ENCODE results near the gene ADK.

The ADK gene

DNA sequence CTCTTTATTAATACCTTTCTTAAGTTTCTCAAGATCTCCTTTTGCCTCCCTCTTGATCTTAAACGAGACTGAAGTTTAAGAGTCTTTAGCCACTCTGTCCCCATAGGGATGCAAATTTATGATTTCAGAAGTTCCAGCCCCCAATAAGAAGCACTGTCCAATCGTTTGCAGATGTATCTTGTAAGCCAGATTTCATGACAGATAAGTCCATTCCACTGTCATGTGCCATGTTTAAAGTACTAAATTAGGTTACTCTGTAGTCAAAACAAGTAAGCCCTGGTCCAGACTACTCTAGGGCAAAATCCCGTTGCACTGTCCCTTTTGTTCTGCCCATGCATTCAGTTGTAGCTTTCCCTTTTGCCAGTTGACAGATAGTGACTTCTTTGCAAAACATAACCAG is 518.2 kb downstream of the ADK start:
- no peak for DNase-seq (ENCODE audit: low read depth in 2 of 2)

DNA sequence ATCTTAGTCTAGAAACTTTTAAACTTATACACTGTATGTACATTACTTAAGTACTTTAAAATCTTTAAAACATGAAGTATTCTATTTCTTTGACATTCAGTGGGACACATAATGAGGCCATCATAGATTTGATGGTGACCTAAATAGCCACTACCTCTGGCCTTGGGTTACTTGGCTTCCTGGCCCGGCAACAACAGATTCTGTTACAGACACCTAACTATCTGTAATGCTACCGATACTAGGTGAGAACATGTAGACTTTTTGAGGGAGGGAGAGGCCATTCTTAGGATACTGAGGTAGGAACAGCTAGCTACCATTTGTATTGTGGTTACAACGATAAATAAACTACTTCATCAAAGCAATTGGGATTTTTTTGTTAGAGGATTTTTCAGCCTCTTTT is 520.7 kb downstream of the ADK start:
- no peak for DNase-seq (ENCODE audit: low read depth in 2 of 2)

DNA sequence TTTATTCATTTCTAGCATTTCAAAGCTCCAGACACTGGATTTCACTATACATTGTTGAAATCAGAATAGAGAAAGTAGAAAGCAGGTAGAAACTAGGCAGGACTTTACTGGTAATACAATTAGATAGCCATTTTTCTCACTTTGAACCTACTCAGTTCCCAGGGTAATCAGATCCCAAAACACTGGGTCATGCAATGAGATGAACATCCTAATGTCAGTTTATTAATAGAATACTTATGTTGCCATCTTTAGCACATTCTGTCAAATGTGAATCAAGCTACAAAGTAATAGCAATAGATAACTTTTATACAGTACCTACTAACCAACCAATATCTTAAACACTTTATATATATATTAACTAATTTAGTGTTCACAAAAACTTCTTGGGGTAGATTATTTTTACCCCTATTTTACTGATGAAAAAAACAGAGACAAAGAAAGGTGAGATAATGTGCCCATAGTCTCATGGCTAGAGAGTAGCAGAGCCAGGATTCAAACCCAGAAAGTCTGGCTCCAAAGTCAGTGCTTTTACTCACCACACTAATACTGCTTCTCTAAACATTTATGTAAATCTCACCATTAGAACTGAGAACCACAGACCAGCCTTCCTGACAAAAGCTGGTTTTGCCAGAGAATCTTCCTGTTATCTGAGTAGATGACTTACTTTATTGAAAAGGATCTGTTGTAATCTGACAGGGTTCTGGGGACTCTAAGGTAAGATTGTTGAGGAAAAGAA is 521.6 kb downstream of the ADK start:
- DNase-seq (ENCODE audit: low read depth in 2 of 2) = no peak

DNA sequence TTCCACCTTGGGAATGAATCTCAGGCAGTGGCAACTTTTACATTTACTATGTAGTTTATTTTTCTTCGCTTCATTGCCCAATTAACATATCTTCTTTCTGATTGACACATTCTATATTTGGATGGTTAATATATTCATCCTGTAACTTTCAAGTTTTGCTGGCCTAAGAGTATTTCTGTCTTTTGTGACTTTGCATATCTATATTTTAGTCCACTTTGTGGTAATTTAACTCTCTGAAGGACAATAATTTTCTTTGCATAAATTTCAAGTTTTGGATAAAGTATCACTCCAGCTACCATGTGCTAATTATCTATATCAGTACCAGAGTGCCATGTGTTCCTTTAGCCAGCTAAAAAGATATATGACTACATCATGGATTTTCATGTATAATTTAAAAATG is 523.9 kb downstream of the ADK start:
- no peak for DNase-seq (ENCODE audit: low read depth in 2 of 2)

DNA sequence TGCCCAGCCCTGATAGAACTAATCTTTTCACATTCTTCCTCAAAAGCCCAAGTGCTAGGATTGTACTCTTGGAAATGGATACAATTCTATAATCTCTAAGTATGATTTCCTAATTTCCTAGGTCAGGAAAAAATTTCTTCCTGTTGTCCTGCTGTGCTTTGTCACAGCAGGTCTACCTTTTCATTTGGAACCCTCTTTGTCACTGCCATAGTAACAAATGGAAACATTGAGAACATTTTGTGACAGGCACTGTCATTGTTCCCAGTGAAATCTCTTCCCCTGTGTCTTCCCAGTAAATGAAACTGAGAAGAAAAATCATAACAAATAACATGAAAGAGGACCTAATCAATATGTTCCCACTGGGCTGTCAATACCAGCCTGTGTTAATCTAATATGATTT is 524.5 kb downstream of the ADK start:
- DNase-seq (ENCODE audit: low read depth in 2 of 2) = no peak

DNA sequence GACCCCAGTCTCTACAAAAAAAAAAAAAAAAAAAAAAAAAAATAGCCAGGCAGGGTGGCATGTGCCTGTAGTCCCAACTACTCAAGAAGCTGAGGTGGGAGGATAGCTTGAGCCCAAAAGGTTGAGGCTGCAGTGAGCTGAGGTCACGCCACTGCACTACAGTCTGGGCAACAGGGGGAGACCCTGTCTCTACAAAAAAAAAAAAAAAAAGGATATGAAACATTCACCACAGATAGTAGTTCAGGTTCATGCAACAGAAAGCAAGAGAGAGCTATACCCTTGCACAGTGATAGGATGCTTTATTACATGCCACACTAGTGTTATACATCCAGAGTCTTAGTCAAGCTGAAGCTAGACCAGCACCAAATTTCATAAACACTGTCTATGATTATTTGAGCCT is 526.9 kb downstream of the ADK start:
- DNase-seq (ENCODE audit: low read depth in 2 of 2) = no peak

DNA sequence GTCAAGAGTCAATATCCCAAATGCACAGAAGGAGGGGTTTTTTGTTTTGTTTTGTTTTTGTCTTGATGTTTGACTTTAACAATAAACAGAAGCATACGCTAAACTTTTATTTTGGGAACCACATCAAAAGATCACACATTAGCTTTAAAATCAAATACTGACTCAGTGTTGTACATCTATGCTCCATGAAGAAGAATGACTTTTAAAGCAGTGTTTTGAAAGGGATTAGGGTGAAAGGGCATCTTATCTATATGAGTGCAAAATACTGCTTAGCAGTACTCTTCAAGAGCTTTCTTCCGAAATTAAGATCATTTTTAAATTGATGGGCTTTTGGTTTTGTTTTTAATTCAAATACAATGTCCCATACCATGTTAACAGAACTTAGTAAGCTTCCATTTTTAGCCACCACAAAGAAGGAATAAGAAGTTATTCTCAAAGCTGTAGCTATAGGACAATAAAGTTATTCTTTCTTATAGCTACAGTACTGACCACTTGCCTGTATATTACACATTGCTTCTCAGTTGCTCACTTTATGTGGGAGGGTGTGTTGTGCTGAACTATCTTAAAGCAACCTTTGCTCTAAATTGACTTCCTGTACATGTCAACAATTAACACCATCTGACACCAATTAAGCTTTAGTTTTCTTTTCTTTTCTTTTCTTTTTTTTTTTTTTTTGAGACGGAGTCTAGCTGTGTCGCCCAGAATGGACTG is 531.1 kb downstream of the ADK start:
- DNase-seq (ENCODE audit: low read depth in 2 of 2) = no peak

DNA sequence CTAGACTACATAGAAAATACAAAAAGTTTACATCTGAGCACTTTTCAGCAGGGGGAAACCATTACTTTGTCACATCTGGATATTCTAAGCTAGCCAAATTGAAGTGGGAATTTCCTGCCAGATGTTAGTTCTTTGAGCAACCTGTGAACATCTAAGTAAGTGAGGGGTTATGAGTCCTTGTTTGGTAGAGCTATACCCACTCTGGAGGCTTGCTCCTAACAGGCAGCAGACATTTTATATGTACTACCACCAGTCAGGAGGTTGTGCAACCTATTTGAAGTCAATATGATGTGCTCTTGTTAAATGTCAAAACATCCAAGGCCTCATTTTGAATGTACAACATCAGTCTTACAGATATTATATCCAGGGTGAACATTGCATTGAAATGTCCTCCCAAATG is 532.0 kb downstream of the ADK start:
- no peak for DNase-seq (ENCODE audit: low read depth in 2 of 2)

DNA sequence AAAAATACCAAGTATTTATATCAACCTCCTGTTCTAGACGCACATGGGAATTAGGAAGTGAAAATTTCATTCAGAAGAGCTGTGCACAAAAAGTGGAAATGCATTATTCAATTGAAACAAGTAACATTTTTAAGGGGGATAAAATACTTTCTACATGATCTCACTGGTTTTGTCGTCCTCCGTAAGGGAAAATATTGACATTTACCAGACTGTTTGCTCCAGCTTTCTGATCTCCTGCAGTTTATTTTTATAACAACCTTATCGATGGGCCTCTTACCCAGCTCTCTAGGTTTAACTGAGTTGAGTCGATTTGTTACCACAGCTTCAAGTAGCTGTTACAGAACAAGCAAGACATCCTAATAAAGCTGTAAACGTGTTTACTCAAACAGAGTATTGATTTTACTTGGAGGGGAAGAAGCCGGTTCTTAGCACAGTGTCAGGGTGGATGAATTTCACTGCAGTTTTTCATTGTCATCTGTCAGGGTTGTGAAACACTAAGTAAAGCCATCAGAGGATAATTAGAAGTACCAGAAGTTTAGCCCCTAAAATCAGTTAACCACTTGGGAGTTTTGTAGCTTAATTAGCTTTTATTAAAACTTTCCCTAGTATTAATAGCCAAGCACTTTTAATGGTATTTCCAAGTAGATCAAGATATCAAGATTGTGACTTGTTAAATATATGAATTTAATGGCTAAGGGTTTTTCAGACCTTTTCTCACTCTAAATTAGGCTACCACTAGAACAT is 532.8 kb downstream of the ADK start:
- no peak for DNase-seq (ENCODE audit: low read depth in 2 of 2)

DNA sequence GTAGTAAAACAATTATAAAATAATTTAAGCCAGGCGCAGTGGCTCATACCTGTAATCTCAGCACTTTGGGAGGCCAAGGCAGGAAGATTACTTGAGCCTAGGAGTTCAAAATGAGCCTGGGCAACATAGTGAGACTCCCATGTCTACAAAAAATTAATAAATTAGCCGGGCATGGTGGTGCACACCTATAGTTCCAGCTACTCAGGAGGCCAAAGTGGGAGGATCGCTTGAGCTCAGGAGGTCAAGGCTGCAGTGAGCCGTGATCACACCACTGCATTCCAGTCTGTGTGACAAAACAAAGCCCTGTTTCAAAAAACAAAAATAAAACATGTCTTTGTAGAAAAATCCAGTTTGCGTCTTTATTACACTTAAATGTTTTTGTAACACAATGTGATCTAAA is 533.4 kb downstream of the ADK start:
- no peak for DNase-seq (ENCODE audit: low read depth in 2 of 2)

DNA sequence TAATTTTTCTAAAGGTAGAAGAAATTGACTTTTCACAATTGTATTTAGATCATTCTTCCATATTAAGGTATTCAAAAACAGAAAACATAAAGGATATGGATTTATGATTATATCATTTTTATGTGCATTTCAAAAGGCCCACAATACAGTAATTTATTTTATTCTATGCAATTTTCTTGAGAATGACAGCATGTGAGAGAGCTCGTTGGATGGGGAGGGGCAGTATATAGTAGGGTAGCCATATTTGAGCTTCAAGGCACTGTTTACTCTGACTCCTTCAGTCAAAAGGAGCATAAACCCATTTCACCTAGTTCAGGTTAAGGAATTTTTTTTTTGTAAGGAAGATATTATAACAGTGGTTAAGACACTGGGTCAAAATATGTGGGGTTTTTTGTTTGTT is 534.5 kb downstream of the ADK start:
- DNase-seq (ENCODE audit: low read depth in 2 of 2) = no peak

DNA sequence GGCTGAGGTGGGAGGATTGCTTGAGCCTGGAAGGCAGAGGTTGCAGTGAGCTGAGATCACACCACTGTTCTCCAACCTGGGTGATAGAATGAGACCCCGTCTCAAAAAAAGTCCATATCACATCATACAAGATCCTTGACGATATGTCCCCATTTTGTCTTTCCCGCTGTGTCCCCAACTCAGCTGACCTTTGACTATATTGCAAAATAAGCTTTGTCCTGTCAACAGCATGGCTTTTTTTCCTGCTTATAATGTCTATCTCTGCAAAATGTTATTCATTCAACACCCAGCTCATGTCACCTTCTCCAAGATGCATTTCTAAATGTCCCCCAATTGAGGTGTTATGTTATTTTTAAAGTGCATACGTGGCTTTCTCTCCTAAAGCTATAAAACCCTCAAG is 539.4 kb downstream of the ADK start:
- no peak for DNase-seq (ENCODE audit: low read depth in 2 of 2)

DNA sequence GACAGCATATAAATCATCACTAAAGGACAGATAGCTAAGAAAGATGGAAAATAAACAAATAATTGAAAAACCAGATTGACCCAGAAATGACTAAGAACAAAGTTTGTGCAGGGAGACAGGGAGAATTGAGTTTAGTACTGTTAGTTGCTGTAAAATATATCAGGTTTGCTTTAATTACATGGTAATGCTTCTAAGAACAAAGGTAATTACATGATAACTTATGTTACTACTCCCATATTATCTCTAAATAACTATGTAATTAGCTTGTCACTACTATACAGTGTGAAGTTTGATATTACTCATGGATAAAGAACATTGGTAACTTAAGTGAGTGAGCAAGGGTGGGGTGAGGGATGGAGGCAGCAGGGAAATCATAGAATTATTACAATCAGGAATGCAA is 540.1 kb downstream of the ADK start:
- no peak for DNase-seq (ENCODE audit: low read depth in 2 of 2)

DNA sequence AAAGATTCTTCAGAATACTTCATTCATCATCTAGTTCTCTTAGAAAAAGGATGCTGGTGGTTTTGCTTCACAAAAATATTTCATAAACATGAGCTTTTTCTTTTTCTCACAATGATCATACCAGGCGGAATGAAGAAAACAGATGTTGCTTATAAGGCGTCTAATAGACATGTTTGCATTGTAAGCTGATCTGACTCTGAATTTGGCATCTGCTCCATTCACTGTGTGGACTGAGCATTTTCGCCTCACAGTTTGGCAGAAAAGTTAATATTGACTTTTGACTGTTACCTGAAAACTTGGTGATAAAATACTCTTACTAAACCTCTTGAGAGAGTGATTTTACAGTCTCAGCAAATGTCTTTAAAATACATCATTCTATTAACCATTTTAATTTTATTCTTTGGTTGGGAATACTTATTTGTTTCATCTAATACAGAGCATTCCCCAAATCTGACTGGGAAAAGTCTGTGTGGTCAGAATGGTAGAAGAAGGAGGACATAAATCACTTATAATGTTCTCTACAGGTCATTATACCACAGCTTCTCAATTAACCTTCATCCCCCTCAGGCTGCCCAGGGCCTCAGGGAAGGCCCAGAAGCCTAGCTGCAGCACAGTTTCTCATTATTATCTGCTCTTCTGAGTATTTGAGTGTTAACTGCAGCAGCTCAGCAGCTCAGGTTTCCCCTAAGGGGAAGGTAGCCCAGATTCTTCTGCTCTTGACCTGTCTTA is 553.8 kb downstream of the ADK start:
- no peak for DNase-seq (ENCODE audit: low read depth in 2 of 2)

DNA sequence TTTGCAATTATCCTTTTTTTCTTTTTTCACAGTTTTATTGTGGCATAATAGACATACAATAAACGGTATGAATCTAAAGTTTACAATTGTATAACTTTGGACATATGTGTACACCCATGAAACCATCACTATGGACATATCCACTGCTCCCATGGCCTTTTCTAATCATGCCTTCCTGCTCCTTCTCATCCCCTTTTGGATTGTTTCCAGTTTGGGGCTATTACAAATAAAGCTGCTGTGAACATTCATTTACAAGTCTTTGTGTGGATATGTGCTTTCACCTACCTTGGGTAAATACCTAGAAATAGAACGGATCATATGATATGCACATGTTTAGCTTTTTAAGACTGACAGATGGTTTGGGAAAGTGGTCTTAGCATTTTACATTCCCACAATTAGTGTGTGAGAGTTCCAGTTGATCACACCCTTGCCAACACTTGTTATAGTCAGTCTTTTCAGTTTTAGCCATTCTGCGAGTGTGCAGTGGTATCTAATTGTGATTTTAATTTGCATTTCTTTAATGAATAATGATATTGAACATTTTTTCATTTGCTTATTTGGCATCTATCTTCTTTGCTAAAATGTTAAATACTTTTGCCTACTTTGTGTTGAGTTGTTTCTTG is 554.4 kb downstream of the ADK start:
- DNase-seq (ENCODE audit: low read depth in 2 of 2) = no peak

DNA sequence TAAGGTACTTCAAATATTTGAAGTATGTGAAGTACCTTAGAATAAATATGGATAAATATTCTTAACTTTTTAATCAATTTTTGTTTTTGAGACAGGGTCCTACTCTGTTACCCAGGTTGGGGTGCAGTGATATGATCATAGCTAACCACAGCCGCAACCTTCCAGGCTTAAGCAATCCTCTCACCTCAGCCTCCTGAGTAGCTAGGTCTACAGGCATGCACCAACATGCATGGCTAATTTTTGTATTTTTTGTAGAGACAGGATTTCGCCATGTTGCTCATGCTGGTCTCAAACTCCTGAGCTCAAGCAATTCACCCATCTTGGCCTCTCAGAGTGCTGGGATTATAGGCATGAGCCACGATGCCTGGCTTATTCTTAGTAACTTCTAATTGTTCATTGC is 555.9 kb downstream of the ADK start:
- DNase-seq (ENCODE audit: low read depth in 2 of 2) = no peak

DNA sequence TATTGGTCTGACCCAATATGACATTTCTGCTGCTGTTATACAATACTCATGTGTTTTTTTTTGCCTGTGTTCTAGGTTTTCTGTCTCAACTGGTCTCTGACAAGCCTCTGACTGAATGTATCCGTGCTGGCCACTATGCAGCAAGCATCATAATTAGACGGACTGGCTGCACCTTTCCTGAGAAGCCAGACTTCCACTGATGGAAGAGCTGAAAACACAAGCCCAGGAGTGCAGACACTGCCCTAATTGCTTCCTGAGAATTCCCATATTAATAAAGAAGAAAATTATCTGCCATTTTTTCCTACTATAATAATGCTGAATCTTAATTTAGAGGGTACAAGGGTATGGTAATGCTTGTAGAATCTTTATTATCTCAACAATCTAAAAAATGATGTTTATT is 557.2 kb downstream of the ADK start:
- no peak for DNase-seq (ENCODE audit: low read depth in 2 of 2)

DNA sequence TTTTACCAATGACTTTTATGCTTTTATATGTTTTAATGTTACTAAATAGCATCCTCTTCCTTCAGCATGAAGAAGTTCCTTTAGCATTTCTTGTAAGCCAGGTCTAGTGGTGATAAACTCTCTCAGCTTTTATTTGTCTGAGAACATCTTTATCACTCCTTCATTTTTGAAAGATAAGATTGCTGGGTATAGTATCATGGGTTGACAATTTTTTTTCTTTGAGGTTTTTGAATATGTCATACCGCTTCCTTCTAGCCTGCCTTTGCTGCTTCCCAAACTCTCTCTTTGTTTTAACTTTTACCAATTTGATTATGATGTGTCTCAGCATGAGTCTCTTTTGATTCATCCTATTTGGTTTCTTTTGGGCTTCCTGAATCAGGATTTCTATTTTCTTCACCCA is 567.2 kb downstream of the ADK start:
- DNase-seq (ENCODE audit: low read depth in 2 of 2) = no peak

DNA sequence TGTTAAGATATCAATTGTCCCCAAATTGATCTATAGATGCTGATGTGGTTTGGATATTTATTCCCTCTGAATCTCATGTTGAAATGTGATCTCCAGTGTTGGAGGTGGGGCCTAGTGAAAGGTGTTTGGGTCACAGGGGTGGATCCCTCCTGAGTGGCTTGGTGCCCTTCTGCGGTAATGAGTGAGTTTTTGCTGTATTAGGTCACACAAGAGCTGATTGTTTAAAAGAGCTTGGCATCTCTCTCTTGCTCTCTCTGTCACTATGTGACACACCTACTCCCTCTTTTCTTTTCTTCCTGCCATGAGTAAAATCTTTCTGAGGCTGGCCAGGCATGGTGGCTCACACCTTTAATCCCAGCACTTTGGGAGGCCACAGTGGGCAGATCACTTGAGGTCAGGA is 577.2 kb downstream of the ADK start:
- DNase-seq (ENCODE audit: low read depth in 2 of 2) = no peak

DNA sequence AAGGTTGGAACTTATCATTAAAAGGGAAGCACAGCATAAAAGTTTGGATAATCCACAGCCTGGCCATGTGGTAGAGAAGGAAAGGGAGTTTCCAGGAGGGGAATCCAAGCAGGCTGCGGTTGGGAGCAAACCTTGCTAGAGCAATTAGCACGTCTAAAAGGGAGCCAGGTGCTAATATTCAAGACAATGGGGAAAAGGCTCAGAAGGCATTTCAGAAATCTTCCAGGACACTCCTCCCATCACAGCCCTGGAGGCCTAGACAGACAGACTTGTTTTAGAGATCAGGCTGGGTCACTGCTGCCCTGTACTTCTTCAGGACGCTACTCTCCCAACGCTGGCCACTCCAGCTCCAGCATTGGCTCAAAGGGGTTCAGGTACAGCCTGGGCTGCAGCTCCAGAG is 579.2 kb downstream of the ADK start:
- DNase-seq (ENCODE audit: low read depth in 2 of 2) = no peak

DNA sequence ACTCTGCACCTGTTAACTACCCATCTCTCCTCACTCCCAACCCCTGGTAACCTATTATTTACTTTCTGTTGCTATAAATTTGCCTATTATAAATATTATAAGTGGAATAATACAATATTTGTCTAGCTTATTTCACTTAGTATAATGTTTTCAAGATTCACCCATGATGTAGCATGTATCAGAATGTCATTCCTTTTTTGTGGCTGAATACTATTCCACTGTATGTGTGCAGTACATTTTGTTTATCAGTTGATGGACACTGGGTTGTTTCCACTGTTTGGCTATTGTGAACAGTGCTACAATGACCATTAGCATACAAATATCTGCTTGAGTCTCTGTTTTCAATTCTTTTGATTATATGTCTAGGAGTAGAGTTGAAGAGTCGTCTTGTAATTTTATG is 582.6 kb downstream of the ADK start:
- DNase-seq (ENCODE audit: low read depth in 2 of 2) = no peak

DNA sequence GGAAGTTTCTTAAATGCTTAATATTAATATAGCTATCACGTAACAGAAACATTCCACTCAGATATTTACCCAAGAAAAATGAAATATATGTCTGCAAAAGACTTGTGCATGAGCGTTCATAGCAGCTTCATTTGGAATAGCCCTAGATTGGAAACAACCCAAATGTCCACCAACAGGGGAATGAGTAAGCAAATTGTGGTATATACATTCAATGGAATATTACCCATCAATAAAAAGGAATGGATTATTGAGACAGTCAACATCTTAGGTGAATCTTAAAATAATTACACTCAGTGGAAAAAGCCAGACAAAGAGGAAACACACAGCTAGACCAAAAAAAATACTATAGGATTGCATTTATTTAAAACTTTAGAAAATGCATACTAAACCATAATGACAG is 585.0 kb downstream of the ADK start:
- DNase-seq (ENCODE audit: low read depth in 2 of 2) = no peak
